Esophagus muscularis mucosa (tissue), 4 donors: Measurements from ENCODE around the gene LRRK1. TPM values are rescaled to one million over a fixed set of nuclear protein-coding genes. Genes with fewer than 3 reads are reported as not detected.
A peak's percentile ranks its signal among the peaks of the same experiment; 100 is the strongest.

ENCODE experiments used
- DNase-seq: peaks from one replicate; pipeline ENCODE4 v3.0.0-alpha.2; 2017; ENCODE audit errors: extremely low spot score
- H3K27ac ChIP-seq, 4 donors: fragments of 200-600 bp; sonication (generic); replicated peaks in 1 of 4; 1 replicate in 3 of 4; 2 replicates in 1 of 4; pipeline ENCODE4 v1.5.1; 2016 to 2019; ENCODE audit warnings: mild to moderate bottlenecking in 1 of 4
- H3K27me3 ChIP-seq, 4 donors: fragments of 200-600 bp; sonication (generic); one replicate each; pipeline versions ENCODE4 v1.5.1 to v1.6.0; 2016 to 2019
- H3K36me3 ChIP-seq, 4 donors: fragments of 200-600 bp; sonication (generic); one replicate each; pipeline ENCODE4 v1.5.1; 2016 to 2019
- H3K4me1 ChIP-seq, 4 donors: fragments of 200-600 bp; sonication (generic); one replicate each; pipeline ENCODE4 v1.5.1; 2016 to 2019
- H3K4me3 ChIP-seq, 4 donors: fragments of 200-600 bp; sonication (generic); 1 replicate in 2 of 4; 2 replicates in 2 of 4; pipeline ENCODE4 v1.5.1; 2016 to 2019; ENCODE audit warnings: mild to moderate bottlenecking in 4 of 4, moderate library complexity in 1 of 4
- H3K9me3 ChIP-seq, 4 donors: fragments of 200-600 bp; sonication (generic); 1 replicate in 3 of 4; 2 replicates in 1 of 4; pipeline ENCODE4 v1.5.1; 2016 to 2019
- CTCF ChIP-seq, 3 experiments: fragments of 200-600 bp in 2 of 3; fragments of 450-650 bp in 1 of 3; sonication (generic) in 2 of 3; IDR thresholded peaks; one replicate each; pipeline ENCODE4 v1.5.1; 2017 to 2019; ENCODE audit warnings: antibody characterized with exemption in 3 of 3, mild to moderate bottlenecking in 2 of 3, moderate library complexity in 1 of 3
- EP300 ChIP-seq: sonication (generic); formaldehyde crosslinking; IDR thresholded peaks from one replicate; pipeline ENCODE4 v1.6.1; 2017; ENCODE audit warnings: antibody characterized with exemption
- POLR2A ChIP-seq: fragments of 450-650 bp; IDR thresholded peaks from one replicate; pipeline ENCODE4 v1.6.1; 2017; ENCODE audit warnings: antibody characterized with exemption, moderate library complexity, mild to moderate bottlenecking, low read depth
- POLR2AphosphoS5 ChIP-seq, 2 donors: sonication (generic); formaldehyde crosslinking; IDR thresholded peaks; one replicate each; pipeline ENCODE4 v1.6.1; 2017; ENCODE audit warnings: antibody characterized with exemption in 2 of 2
- WGBS: methylation state at CpG from one replicate; pipeline ENCODE4 v1.1.5; 2018; 5-methylcytosine and 5-hydroxymethylcytosine counted together
- intact Hi-C: fragments of 100-400 bp; cut with DNase I; formaldehyde crosslinking; loops from one replicate; pipeline ENCODE4 v1.15.1; 2023
- total RNA-seq, 4 donors: library from RNA; depleted of rRNA; stranded (reverse); fragments of >200 nt; gene quantifications; one replicate each; pipeline versions ENCODE4 v1.1.0 to v1.2.1, GENCODE V29; 2016

The LRRK1 gene
- total RNA-seq, 4 donors from 2014 or later: 11.3 to 18.0 (median 15.4) TPM

- intact Hi-C loops: no loop called here
- Histone ChIP-seq H3K4me3 (no peak overlapping the region), H3K27me3 (no peaks in the 10 kb centered on the region), H3K36me3 (peaks cover 0 to 25% (median 2%) of the 10 kb centered on the region in 4 donors), H3K27ac (no peak overlapping the region), H3K9me3 (no peaks in the 10 kb centered on the region), H3K4me1 (no peaks in the 10 kb centered on the region)
- 99% methylated on average over 4 of the region's 5 CpGs for WGBS
- TF ChIP-seq POLR2A (no peak), POLR2AphosphoS5 (IDR thresholded peaks at IDR 0.05) (no peak), CTCF (IDR thresholded peaks at IDR 0.05) (no peak), EP300 (no peak)
- peak; percentile 8 for DNase-seq
Observed at GRCh38 chr15:100988297-100988696, 69.1 kb downstream of the LRRK1 start.

GRCh38 chr15:100988857-100989256, 69.7 kb downstream of the LRRK1 start:
- Histone ChIP-seq H3K27ac (no peak overlapping the region), H3K36me3 (peaks cover 0 to 21% (median 2%) of the 10 kb centered on the region in 4 donors), H3K9me3 (no peaks in the 10 kb centered on the region), H3K27me3 (no peaks in the 10 kb centered on the region), H3K4me1 (no peaks in the 10 kb centered on the region), H3K4me3 (no peak overlapping the region)
- no peak for TF ChIP-seq POLR2AphosphoS5 (IDR thresholded peaks at IDR 0.05)
- TF ChIP-seq EP300: no peak
- no peak for TF ChIP-seq CTCF (IDR thresholded peaks at IDR 0.05)
- TF ChIP-seq POLR2A: no peak
- WGBS: 87% methylated on average over 3 of the region's 3 CpGs
- DNase-seq: no peak
- intact Hi-C loops: no loop called here

- no peak overlapping the region for H3K4me3 ChIP-seq
- peaks cover 0 to 11% (median 4%) of the 10 kb centered on the region in 4 donors for H3K4me1 ChIP-seq
- 89% methylated on average over 17 of the region's 17 CpGs for WGBS
- TF ChIP-seq EP300 (no peak), POLR2A (no peak), CTCF (IDR thresholded peaks at IDR 0.05) (no peak), POLR2AphosphoS5 (IDR thresholded peaks at IDR 0.05) (no peak)
- intact Hi-C loops: no loop called here
- DNase-seq: peak; percentile 55
- no peaks in the 10 kb centered on the region for H3K27me3 ChIP-seq
- H3K27ac ChIP-seq: no peak overlapping the region
- H3K36me3 ChIP-seq: peaks cover 0 to 4% (median 0%) of the 10 kb centered on the region in 4 donors
- H3K9me3 ChIP-seq: no peaks in the 10 kb centered on the region
Observed at GRCh38 chr15:100994597-100995446, 75.7 kb downstream of the LRRK1 start.

GRCh38 chr15:100995471-100996430, 76.6 kb downstream of the LRRK1 start:
- no peak overlapping the region for H3K27ac ChIP-seq
- no peaks in the 10 kb centered on the region for H3K27me3 ChIP-seq
- intact Hi-C loops: no loop called here
- peak; percentile 84 for DNase-seq
- peaks cover 0 to 11% (median 4%) of the 10 kb centered on the region in 4 donors for H3K4me1 ChIP-seq
- 71% methylated on average over 18 of the region's 20 CpGs for whole genome bisulfite sequencing
- H3K4me3 ChIP-seq: no peak overlapping the region
- TF ChIP-seq EP300 (no peak), POLR2AphosphoS5 (IDR thresholded peaks at IDR 0.05) (no peak), POLR2A (no peak), CTCF (IDR thresholded peaks at IDR 0.05) (no peak)
- peaks cover 0 to 4% (median 0%) of the 10 kb centered on the region in 4 donors for H3K36me3 ChIP-seq
- no peaks in the 10 kb centered on the region for H3K9me3 ChIP-seq
